HG03159 (cell line): ENCODE results near the gene GAL3ST2.
"Not testable (repeated sequence)": the region's sequence is repeated elsewhere in the genome, so short reads cannot be mapped to it uniquely, and the experiment has no call there.

Experiments
- ATAC-seq: cut with Tn5 transposase; IDR thresholded peaks from one replicate; pipeline ENCODE4 v1.9.1; 2021; ENCODE audit warnings: mild to moderate bottlenecking, moderate library complexity; ENCODE audit not compliant: unreplicated experiment

Gene GAL3ST2

GRCh38 chr2:241746084-241746483, 30.5 kb upstream of the GAL3ST2 start:
- ATAC-seq, result no peak

GRCh38 chr2:241748468-241749256, 28.0 kb upstream of the GAL3ST2 start:
- ATAC-seq, result no peak

GRCh38 chr2:241750076-241750840, 26.4 kb upstream of the GAL3ST2 start:
- ATAC-seq, result no peak

- no peak for ATAC-seq
These were observed 25.5 kb upstream of the GAL3ST2 start for GRCh38 chr2:241751152-241751551.

GRCh38 chr2:241751776-241752175, 24.8 kb upstream of the GAL3ST2 start:
- no peak for ATAC-seq

DNA sequence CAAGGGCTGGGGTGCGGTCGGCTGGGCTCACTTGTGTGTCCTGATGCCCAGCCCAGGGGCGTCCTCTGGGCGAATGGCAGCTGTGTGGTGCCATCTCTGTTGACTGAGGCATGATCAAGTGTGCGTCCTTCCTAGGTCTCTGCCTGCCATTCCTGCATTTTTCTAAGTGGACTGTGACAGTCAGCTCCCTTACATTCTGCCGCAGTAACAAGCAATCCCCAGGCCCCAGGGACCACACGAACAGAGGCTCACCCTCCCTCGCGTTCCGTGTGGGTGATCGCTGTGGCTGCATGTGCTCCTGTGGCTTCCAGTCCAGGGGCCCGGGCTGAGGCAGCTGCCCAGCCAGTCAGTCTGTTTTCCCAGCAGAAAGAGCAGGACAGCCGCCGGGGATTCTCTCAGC, 24.4 kb upstream of the GAL3ST2 start:
- no peak for ATAC-seq

DNA sequence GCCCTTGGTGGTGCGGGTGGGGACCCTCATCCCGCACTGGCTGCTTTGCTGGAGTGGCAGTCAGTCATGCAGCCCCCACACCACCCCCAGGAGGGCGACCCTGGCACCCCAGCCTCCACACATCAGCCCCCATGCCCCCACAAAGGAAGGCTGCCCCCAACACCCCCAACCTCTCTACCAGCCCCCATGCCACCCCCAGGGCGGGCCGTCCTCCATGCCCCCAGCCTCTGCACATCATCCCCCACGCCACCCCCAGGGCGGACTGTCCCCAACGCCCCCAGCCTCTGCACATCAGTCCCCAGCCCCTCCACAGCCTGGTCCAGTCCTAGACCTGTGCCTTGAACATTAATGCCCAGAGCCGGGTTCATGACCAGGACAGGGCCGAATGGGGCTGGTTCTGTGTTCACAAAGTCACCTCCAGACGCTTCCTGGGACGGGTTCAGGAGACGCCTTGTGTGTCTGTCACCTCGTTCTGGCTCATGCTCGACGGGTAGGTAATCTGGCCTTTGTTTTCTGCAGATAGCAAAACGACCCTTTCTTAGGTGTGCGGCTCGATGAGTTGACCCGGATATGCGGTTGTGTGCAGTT, 23.8 kb upstream of the GAL3ST2 start:
- no peak for ATAC-seq

GRCh38 chr2:241753493-241753892, 23.1 kb upstream of the GAL3ST2 start:
- no peak for ATAC-seq

- ATAC-seq, result no peak
These were observed 22.6 kb upstream of the GAL3ST2 start for GRCh38 chr2:241754042-241754441.

- no peak for ATAC-seq
These were observed 21.5 kb upstream of the GAL3ST2 start for GRCh38 chr2:241755166-241755565.

DNA sequence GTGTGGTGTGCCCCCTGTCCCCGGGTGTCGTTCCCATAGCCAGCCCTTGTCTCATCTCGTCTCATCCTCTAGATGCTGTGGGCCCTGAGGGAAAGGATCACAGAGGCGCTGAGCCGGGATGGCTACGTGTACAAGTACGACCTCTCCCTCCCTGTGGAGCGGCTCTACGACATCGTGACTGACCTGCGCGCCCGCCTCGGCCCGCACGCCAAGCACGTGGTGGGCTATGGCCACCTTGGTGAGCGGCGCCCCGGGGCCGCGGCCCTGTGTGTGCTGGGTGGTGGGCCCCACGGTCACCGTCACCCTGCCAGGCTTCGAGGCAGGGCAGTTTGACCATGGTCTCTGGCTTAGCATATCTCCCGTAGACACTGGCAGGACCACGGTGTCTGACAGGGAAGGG, 20.8 kb upstream of the GAL3ST2 start:
- ATAC-seq, result no peak

- ATAC-seq, result no peak
These were observed 17.4 kb upstream of the GAL3ST2 start for GRCh38 chr2:241759067-241759807.

DNA sequence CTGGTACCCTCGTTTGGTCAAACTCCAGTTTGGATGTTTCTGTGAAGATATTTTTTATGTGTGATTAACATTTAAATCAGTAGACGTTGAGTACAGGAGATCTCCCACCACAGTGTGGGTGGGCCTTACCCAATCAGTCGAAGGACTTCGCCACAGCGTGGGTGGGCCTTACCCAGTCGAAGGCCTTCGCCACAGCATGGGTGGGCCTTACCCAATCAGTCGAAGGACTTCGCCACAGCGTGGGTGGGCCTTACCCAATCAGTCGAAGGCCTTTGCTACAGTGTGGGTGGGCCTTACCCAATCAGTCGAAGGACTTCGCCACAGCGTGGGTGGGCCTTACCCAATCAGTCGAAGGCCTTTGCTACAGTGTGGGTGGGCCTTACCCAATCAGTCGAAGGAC, 16.7 kb upstream of the GAL3ST2 start:
- not testable (repeated sequence) for ATAC-seq

GRCh38 chr2:241760301-241760771, 16.3 kb upstream of the GAL3ST2 start:
- ATAC-seq, result no peak

DNA sequence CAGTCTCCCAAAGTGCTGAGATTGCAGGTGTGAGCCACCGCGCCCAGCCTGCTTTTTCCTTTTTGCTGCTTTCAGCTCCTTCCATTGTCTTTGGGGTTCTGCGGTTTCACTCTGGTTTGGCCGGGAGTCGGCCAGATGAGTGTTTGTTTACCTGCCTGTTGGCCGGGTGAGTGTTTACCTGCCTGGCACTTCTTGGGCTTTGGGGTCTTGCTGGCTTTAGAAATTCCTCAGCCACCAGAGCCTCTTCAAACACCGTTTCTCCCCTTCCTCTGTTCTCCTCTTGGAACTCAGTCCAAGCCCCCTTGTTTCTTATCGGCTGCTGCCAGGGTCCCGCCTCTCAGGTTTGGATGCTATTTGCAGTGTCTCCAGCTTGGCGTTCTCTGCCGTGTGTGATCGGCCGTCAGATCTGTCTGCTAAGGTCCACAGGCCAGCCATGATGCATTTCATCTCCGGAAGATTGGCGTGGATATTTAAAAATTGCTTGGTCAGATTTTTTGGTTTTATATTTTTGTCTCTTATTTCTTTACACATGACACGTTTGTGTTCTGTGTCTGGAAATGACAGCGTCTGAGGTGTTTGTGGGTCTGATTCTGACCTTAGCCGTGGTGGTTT, 14.2 kb upstream of the GAL3ST2 start:
- no peak for ATAC-seq

DNA sequence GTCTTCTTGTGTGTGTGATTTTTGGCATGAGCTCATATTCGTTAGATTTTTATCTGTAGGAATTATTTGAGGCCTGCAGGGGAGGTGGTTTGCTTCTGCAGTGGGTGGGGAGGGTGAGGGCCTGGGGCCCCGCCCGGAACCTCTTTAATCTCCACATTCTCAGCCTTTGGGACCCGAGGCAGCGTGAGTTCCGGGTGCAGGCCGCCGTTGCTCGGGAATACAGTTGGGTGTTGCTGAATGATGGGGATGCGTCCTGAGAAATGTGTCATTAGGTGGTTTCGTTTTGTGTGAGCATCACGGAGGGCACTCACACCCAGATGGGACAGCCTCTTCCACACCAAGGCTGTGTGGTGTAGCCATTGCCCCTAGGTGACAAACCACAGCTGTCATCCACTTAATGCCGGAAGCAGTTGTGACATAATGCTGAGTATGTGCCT, 13.7 kb upstream of the GAL3ST2 start:
- ATAC-seq, result no peak

DNA sequence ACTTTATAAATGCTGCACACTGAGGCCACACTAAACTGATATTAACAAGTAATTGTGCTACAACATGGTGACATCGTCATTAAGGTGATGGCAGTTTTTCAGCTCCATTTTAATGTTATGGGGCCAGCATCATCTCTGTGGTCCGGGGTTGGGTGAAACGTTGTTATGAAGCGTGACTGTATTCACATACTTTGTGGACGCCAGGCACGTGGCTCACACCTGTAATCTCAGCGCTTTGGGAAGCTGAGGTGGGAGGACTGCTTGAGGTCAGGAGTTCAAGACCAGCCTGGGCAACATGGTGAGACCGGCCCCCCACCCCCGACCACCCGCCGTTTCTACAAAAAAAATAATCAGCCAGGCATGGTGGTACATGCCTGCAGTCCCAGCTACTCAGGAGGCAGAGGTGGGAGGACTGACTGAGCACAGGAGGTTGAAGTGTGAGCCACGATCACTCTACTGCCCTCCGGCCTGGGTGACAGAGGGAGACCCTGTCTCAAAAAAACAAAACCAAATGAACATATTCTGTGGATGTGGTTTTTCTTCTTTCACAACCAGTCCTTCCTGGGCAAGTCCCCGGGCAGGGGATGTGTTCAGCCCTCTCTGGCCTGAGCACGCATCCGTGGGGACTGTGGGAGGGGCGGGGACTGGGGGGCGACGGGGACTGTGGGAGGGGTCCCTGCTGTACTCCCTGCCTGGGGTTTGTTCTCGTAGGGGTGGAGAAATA, 12.9 kb upstream of the GAL3ST2 start:
- no peak for ATAC-seq

GRCh38 chr2:241764275-241765241, 12.1 kb upstream of the GAL3ST2 start:
- ATAC-seq, result no peak
